GM12878 (cell line): ENCODE measurements around the gene LY6G6D.

Source experiments
- BACH1 ChIP-seq: fragments of 450-650 bp; IDR thresholded peaks from 2 replicates; pipeline ENCODE4 v1.6.1; 2017; ENCODE audit warnings: mild to moderate bottlenecking, borderline replicate concordance
- CEBPB ChIP-seq, 2 experiments: fragments of 150-350 bp in 1 of 2; IDR thresholded peaks; 2 replicates each; pipeline ENCODE4 v1.6.1; 2012 to 2014; ENCODE audit warnings: low read depth in 2 of 2, low read length in 2 of 2, borderline replicate concordance in 1 of 2, inconsistent platforms in 1 of 2
- CTCF ChIP-seq, 3 experiments: IDR thresholded peaks in 2 of 3; conservative IDR thresholded peaks in 1 of 3; 2 replicates each; pipeline ENCODE4 v1.5.1; 2011; ENCODE audit warnings: low read depth in 3 of 3, low read length in 3 of 3, mild to moderate bottlenecking in 3 of 3, control low read depth in 2 of 3, moderate library complexity in 2 of 3, inconsistent platforms in 1 of 3, mixed read lengths in 1 of 3; ENCODE audit not compliant: control insufficient read depth in 2 of 3, insufficient read depth in 1 of 3; ENCODE audit errors: extremely low read depth in 1 of 3
- NR2F1 ChIP-seq: fragments of 450-650 bp; conservative IDR thresholded peaks from 2 replicates; pipeline ENCODE4 v1.6.1; 2017; ENCODE audit warnings: mild to moderate bottlenecking
- POLR2A ChIP-seq: IDR thresholded peaks from 2 replicates; pipeline ENCODE4 v1.6.1; 2011; ENCODE audit warnings: low read depth, mild to moderate bottlenecking, low read length
- POLR2AphosphoS5 ChIP-seq: IDR thresholded peaks from 2 replicates; pipeline ENCODE4 v1.6.1; 2011; ENCODE audit warnings: mild to moderate bottlenecking, low read length, inconsistent platforms
- RAD21 ChIP-seq: IDR thresholded peaks from 2 replicates; pipeline ENCODE4 v1.6.1; 2011; ENCODE audit warnings: mild to moderate bottlenecking, low read depth, low read length, moderate library complexity; ENCODE audit not compliant: insufficient read depth
- REST ChIP-seq: IDR thresholded peaks from 2 replicates; pipeline ENCODE4 v1.6.1; 2012; ENCODE audit warnings: mild to moderate bottlenecking, low read depth, low read length
- SIN3A ChIP-seq: IDR thresholded peaks from 2 replicates; pipeline ENCODE4 v1.6.1; 2012; ENCODE audit warnings: low read depth, low read length, improper control_type of control experiment
- TAF1 ChIP-seq: IDR thresholded peaks from 2 replicates; pipeline ENCODE4 v1.6.1; 2011; ENCODE audit warnings: mild to moderate bottlenecking, low read depth, low read length, borderline replicate concordance
- TCF12 ChIP-seq: IDR thresholded peaks from 2 replicates; pipeline ENCODE4 v1.6.1; 2011; ENCODE audit warnings: low read depth, mild to moderate bottlenecking, low read length
- ZNF687 ChIP-seq: fragments of 450-650 bp; IDR thresholded peaks from 2 replicates; pipeline ENCODE4 v1.6.1; 2017; ENCODE audit warnings: mild to moderate bottlenecking, moderate library complexity

GRCh38 chr6:31702819-31703716, 12.1 kb upstream of the LY6G6D start, which contains the start of gene ABHD16A:
- peak; percentile 58; the same call in 1 of the 2 replicates for TF ChIP-seq NR2F1
- TF ChIP-seq CEBPB (IDR thresholded peaks at IDR 0.05; ENCODE audit: borderline replicate concordance in 1 of 2, low read depth in 2 of 2, low read length in 2 of 2) = peak in 1 of 2 experiments; percentile 94; a peak in 2 of 4 replicates
- TF ChIP-seq BACH1 = 0 out of 2 replicates have a peak, but pooled peaks have one; percentile 8
- TF ChIP-seq POLR2A = peak; percentile 88
- TF ChIP-seq CTCF (IDR thresholded peaks at IDR 0.05 in 2 of 3, conservative IDR thresholded peaks at IDR 0.05 in 1 of 3; ENCODE audit: control insufficient read depth in 2 of 3, extremely low read depth in 1 of 3, insufficient read depth in 1 of 3, low read depth in 3 of 3, low read length in 3 of 3) = 0 out of 6 replicates have a peak, but pooled peaks of 1 of the 3 experiments have one; percentile 11
- peak; percentile 82 for TF ChIP-seq POLR2AphosphoS5
- TF ChIP-seq TAF1 = peak; percentile 52
- TF ChIP-seq ZNF687 = 0 out of 2 replicates have a peak, but pooled peaks have one; percentile 8
- TF ChIP-seq REST = no peak
- TF ChIP-seq SIN3A = peak; percentile 80; the same call in 1 of the 2 replicates
- no peak for TF ChIP-seq TCF12
- no peak for TF ChIP-seq RAD21
